ENCODE results near the gene PMM1.
"Not testable (repeated sequence)": the region's sequence is repeated elsewhere in the genome, so short reads cannot be mapped to it uniquely, and the experiment has no call there.

DNA sequence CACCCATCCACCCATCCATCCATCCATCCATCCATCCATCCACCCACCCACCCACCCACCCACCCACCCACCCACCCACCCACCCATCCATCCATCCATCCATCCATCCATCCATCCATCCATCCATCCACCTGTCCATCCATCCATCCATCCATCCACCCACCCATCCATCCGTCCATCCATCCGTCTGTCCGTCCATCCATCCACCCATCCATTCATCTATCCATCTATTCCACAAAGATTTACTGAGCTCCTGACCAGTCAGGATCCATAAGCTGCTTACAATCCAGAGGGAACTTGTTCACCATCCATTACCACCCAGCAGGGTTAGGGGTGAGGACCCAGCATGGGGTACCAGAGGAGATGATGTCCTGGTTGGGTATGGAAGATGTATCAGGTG lies 17.3 kb downstream of the PMM1 start:
- TF ChIP-seq, protein P1, sequence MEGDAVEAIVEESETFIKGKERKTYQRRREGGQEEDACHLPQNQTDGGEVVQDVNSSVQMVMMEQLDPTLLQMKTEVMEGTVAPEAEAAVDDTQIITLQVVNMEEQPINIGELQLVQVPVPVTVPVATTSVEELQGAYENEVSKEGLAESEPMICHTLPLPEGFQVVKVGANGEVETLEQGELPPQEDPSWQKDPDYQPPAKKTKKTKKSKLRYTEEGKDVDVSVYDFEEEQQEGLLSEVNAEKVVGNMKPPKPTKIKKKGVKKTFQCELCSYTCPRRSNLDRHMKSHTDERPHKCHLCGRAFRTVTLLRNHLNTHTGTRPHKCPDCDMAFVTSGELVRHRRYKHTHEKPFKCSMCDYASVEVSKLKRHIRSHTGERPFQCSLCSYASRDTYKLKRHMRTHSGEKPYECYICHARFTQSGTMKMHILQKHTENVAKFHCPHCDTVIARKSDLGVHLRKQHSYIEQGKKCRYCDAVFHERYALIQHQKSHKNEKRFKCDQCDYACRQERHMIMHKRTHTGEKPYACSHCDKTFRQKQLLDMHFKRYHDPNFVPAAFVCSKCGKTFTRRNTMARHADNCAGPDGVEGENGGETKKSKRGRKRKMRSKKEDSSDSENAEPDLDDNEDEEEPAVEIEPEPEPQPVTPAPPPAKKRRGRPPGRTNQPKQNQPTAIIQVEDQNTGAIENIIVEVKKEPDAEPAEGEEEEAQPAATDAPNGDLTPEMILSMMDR (conservative IDR thresholded peaks at IDR 0.05): not testable (repeated sequence)
- TF ChIP-seq EZH2 (IDR thresholded peaks at IDR 0.05; ENCODE audit: low read depth): not testable (repeated sequence)

All from PC-9 (cell line).